ENCODE measurements around the gene RTL1.

Gene RTL1

GRCh38 chr14:100845341-100845740 lies 58.2 kb downstream of the RTL1 start:
- TF ChIP-seq TAF1 (IDR thresholded peaks at IDR 0.05; ENCODE audit: borderline replicate concordance, insufficient read depth, low read length) (no peak), REST (IDR thresholded peaks at IDR 0.05; ENCODE audit: insufficient read depth in 1 of 2, low read depth in 2 of 2, low read length in 2 of 2) (no peak), FOXP2 (optimal IDR thresholded peaks at IDR 0.05; ENCODE audit: borderline replicate concordance, extremely low read depth, extremely low read length, insufficient read depth) (no peak), SIN3A (IDR thresholded peaks at IDR 0.05; ENCODE audit: borderline replicate concordance, insufficient read depth, low read length) (no peak)

DNA sequence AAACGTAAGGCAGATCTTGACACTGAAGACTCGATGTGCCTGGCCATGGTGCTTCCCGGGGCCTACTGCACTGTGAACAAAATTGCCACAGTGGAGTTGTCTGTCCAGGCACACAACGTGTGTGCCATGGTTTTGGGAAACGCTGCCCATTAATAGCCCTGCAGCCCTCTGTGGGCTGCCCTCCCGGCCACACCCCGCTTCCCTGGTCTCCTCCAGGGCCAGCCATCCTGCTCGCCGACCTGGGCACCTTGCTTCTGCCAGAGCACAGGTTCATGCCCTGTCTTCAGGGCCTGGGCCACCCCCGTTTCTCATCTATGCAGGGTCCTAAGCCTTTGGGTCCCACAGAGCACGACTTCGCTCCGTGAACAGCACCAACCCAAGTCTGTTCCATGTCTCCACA lies 58.7 kb downstream of the RTL1 start:
- TF ChIP-seq TAF1 (IDR thresholded peaks at IDR 0.05; ENCODE audit: borderline replicate concordance, insufficient read depth, low read length) (no peak), POLR2AphosphoS5 (IDR thresholded peaks at IDR 0.05; ENCODE audit: low read depth, low read length) (no peak), SIN3A (IDR thresholded peaks at IDR 0.05; ENCODE audit: borderline replicate concordance, insufficient read depth, low read length) (no peak), FOXP2 (optimal IDR thresholded peaks at IDR 0.05; ENCODE audit: borderline replicate concordance, extremely low read depth, extremely low read length, insufficient read depth) (no peak), REST (IDR thresholded peaks at IDR 0.05; ENCODE audit: insufficient read depth in 1 of 2, low read depth in 2 of 2, low read length in 2 of 2) (no peak)

- TF ChIP-seq TAF1 (IDR thresholded peaks at IDR 0.05; ENCODE audit: borderline replicate concordance, insufficient read depth, low read length): no peak
- TF ChIP-seq SIN3A (IDR thresholded peaks at IDR 0.05; ENCODE audit: borderline replicate concordance, insufficient read depth, low read length): no peak
- TF ChIP-seq POLR2AphosphoS5 (IDR thresholded peaks at IDR 0.05; ENCODE audit: low read depth, low read length): no peak
- no peak for TF ChIP-seq FOXP2 (optimal IDR thresholded peaks at IDR 0.05; ENCODE audit: borderline replicate concordance, extremely low read depth, extremely low read length, insufficient read depth)
- TF ChIP-seq REST (IDR thresholded peaks at IDR 0.05; ENCODE audit: insufficient read depth in 1 of 2, low read depth in 2 of 2, low read length in 2 of 2): no peak
These were observed 59.1 kb downstream of the RTL1 start for GRCh38 chr14:100844421-100844820.

DNA sequence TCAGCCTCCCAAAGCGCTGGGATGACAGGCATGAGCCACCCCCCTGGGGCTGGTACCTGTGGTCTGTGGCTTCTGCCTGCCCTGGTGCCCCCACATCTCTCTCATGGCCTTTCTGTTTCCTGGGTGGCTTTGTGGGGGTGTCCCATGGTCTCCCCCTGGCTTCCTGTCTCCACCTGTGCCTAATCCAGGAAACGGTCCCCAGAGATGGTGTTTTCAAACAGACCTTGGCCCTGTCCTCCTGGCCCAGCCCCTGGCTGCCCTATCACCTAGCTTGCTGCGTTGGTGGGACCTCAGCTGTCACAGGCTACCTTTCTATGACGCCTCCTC lies 59.5 kb downstream of the RTL1 start:
- TF ChIP-seq REST (IDR thresholded peaks at IDR 0.05; ENCODE audit: insufficient read depth in 1 of 2, low read depth in 2 of 2, low read length in 2 of 2) (no peak), POLR2AphosphoS5 (IDR thresholded peaks at IDR 0.05; ENCODE audit: low read depth, low read length) (no peak), FOXP2 (optimal IDR thresholded peaks at IDR 0.05; ENCODE audit: borderline replicate concordance, extremely low read depth, extremely low read length, insufficient read depth) (no peak), TAF1 (IDR thresholded peaks at IDR 0.05; ENCODE audit: borderline replicate concordance, insufficient read depth, low read length) (no peak), SIN3A (IDR thresholded peaks at IDR 0.05; ENCODE audit: borderline replicate concordance, insufficient read depth, low read length) (no peak)

GRCh38 chr14:100842799-100843198 lies 60.7 kb downstream of the RTL1 start:
- TF ChIP-seq REST (IDR thresholded peaks at IDR 0.05; ENCODE audit: insufficient read depth in 1 of 2, low read depth in 2 of 2, low read length in 2 of 2) (no peak), FOXP2 (optimal IDR thresholded peaks at IDR 0.05; ENCODE audit: borderline replicate concordance, extremely low read depth, extremely low read length, insufficient read depth) (no peak), POLR2AphosphoS5 (IDR thresholded peaks at IDR 0.05; ENCODE audit: low read depth, low read length) (no peak), TAF1 (IDR thresholded peaks at IDR 0.05; ENCODE audit: borderline replicate concordance, insufficient read depth, low read length) (no peak), SIN3A (IDR thresholded peaks at IDR 0.05; ENCODE audit: borderline replicate concordance, insufficient read depth, low read length) (no peak)
